ENCODE results near the gene DMC1.

Gene DMC1

DNA sequence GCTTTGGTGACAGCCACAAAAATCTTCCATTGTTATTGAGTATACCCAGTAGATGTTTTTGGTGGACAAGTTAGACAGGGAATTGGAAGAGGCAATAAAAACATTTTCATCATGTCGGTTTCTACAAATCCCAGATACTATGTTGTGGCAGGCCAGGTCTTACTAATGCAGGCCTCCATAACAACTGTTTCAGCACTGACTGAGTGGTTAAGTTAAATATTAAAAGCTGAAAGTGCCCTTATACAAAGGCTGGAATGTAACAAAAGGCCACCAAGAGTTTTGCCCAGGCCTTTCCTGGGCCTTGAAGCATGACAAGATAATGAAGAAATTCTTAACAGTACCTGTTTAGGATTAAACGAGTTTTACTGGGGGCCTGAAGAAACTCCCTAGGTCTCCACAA lies 29.3 kb downstream of the DMC1 start:
- no peak overlapping the region for H3K4me3 ChIP-seq (ENCODE audit: low read depth, low read length)
- TF ChIP-seq, protein P1, sequence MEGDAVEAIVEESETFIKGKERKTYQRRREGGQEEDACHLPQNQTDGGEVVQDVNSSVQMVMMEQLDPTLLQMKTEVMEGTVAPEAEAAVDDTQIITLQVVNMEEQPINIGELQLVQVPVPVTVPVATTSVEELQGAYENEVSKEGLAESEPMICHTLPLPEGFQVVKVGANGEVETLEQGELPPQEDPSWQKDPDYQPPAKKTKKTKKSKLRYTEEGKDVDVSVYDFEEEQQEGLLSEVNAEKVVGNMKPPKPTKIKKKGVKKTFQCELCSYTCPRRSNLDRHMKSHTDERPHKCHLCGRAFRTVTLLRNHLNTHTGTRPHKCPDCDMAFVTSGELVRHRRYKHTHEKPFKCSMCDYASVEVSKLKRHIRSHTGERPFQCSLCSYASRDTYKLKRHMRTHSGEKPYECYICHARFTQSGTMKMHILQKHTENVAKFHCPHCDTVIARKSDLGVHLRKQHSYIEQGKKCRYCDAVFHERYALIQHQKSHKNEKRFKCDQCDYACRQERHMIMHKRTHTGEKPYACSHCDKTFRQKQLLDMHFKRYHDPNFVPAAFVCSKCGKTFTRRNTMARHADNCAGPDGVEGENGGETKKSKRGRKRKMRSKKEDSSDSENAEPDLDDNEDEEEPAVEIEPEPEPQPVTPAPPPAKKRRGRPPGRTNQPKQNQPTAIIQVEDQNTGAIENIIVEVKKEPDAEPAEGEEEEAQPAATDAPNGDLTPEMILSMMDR (conservative IDR thresholded peaks at IDR 0.05; ENCODE audit: low read depth, low read length) = no peak
- no peak for DNase-seq (ENCODE audit: low read depth)

DNA sequence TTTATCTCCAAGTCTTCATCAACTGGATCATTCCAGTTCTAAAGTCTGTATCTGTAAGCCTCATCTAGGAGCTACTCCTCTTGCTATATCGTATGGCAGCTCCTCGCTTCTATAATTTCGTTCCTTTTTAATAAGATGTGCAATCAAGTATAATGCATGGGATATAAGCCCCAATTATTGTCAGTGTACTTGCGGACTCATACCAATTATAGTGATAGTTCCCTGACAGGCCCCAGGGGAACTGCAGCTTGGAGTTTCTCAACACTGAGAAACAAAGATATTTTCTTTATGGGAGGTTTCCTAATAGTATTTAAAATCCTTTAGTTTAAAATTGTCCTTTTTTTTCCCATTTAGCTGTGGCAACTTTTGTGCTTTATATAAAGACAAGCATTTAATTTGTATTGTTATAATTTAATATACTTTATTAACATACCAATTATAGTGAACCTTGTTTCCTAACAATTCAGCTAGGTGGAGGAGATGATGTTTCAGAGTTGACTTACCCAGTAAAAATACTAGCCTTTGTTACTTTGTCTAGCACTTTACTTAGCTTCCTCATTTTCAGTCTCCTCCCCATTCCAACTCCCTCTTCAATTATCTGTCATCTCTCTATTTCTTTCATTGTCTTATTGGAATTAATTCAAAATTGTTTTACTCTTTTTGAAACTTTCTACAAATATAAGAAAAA lies 38.6 kb downstream of the DMC1 start:
- no peak for DNase-seq (ENCODE audit: low read depth)
- TF ChIP-seq, protein P1 (conservative IDR thresholded peaks at IDR 0.05; ENCODE audit: low read depth, low read length) = no peak
- H3K4me3 ChIP-seq (ENCODE audit: low read depth, low read length) = no peak overlapping the region

DNA sequence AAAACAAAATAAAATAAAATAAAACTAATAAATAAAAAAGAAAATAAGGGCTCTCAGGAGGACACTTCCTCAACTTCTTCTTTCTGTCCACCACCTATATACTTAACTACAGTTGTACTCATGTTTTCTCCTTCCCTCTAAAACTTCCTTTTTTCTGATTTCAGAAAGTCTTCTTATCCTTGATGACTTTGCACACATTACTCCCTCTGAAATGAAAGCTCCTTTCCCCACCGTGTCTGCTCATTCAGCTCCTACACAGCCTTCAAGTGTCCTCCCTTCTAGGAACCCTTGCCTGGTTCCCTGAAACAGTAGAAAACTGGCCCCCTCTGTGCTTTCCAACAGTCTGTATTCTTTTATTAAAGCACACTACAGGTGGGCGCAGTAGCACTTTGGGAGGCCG lies 45.6 kb downstream of the DMC1 start:
- DNase-seq (ENCODE audit: low read depth) = no peak
- no peak overlapping the region for H3K4me3 ChIP-seq (ENCODE audit: low read depth, low read length)
- TF ChIP-seq, protein P1 (conservative IDR thresholded peaks at IDR 0.05; ENCODE audit: low read depth, low read length) = no peak

DNA sequence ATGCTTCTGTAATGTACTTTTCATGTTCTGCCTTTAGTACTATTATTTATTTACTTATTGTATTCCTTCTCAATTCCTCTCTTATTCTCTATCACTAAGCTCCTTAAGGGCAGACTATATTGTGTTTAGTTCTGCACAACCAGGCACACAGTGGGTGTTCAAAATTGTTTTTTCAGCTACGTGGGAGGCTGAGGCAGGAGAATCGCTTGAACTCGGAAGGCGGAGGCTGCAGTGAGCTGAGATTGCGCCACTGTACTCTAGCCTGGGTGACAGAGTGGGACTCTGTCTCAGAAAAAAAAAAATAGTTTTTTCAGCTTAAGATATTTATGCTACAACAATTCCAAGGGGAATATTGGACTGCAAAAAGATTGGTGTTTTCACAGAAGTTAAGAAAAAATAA lies 46.5 kb downstream of the DMC1 start:
- TF ChIP-seq, protein P1 (conservative IDR thresholded peaks at IDR 0.05; ENCODE audit: low read depth, low read length) = no peak
- DNase-seq (ENCODE audit: low read depth) = no peak

DNA sequence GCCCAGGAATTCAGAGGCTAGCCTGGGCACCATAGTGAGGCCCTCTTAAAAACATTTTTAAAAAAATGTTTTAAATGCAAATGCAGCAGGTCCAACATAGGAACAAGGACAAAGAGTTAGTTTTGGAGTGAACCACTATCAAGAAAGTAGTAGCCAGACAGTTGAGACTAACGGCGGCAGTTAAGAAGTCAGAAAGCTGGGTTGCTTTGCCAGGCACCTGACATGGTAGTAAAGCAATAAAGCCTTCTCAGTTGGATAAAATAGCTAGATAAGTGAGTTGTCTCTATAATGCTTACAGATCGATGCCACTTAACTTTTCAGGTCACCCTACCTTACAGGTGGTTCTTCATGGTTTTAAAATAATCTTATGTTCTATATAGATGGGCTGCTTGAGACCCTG lies 47.0 kb downstream of the DMC1 start:
- TF ChIP-seq, protein P1 (conservative IDR thresholded peaks at IDR 0.05; ENCODE audit: low read depth, low read length) = no peak
- DNase-seq (ENCODE audit: low read depth) = no peak
- H3K4me3 ChIP-seq (ENCODE audit: low read depth, low read length) = no peak overlapping the region

More for the DNA sequence above, 46.5 kb downstream of the DMC1 start:
- H3K4me3 ChIP-seq (ENCODE audit: low read depth, low read length) = no peak overlapping the region

DNA sequence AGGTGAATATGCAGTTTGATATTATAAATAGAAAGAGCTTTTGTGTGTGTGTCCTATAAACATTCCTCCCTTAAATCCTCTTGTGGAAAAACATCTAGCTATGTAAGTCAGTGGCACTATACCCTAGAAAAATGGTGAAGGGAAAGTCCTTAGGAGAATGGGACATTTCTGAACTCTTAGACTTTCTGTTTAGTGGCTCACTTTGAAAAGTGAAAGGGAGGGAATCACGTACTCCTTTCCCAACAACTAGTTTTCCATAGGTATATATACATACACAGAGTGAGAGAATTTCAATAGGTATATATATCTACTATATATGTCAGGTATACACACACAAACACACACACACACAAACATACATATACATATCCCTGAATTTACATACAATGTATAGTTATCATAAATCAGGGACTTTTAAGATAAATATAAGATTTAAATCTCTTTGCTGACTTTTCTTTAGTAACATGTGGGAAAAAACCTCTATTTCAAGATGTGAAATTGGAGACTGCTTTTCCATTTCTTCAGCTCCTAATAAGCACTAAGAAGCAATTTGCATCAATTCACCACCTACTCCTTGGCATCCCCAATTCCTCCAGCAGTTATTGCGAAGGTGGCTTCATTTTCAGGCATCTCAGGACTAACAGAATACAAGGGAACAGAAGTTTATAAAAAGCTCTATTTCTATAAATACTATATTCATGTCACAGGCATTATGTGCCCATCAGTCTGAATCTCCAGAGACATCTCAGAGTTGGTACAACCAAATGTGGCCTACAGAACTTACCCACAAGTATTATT lies 50.3 kb downstream of the DMC1 start:
- TF ChIP-seq, protein P1 (conservative IDR thresholded peaks at IDR 0.05; ENCODE audit: low read depth, low read length) = no peak
- H3K4me3 ChIP-seq (ENCODE audit: low read depth, low read length) = no peak overlapping the region

More for the DNA sequence above, 50.3 kb downstream of the DMC1 start:
- DNase-seq (ENCODE audit: low read depth) = no peak
